ENCODE measurements around the gene PELI2.

The PELI2 gene

GRCh38 chr14:56217380-56218045 is 99.3 kb downstream of the PELI2 start:
- H3K4me3 ChIP-seq, result no peak overlapping the region
- H3K27ac ChIP-seq, result peak overlapping the region in 1 of 21 experiments; percentile 25

GRCh38 chr14:56219666-56220413 is 101.6 kb downstream of the PELI2 start:
- Histone ChIP-seq H3K4me3 (no peak overlapping the region), H3K27ac (peak overlapping the region in 1 of 21 experiments; percentile 3)

GRCh38 chr14:56221382-56222128 is 103.3 kb downstream of the PELI2 start:
- no peak overlapping the region for H3K4me3 ChIP-seq
- no peak overlapping the region for H3K27ac ChIP-seq

GRCh38 chr14:56224229-56224628 is 106.0 kb downstream of the PELI2 start:
- no peak overlapping the region for H3K4me3 ChIP-seq
- H3K27ac ChIP-seq, result no peak overlapping the region

- no peak overlapping the region for H3K27ac ChIP-seq
- H3K4me3 ChIP-seq, result no peak overlapping the region
These were observed 106.8 kb downstream of the PELI2 start for GRCh38 chr14:56224691-56225681.

- no peak overlapping the region for H3K27ac ChIP-seq
- H3K4me3 ChIP-seq, result no peak overlapping the region
These were observed 117.2 kb downstream of the PELI2 start for GRCh38 chr14:56235388-56235787.

- H3K4me3 ChIP-seq, result no peak overlapping the region
- H3K27ac ChIP-seq, result no peak overlapping the region
These were observed 119.2 kb downstream of the PELI2 start for GRCh38 chr14:56237398-56237797.

- Histone ChIP-seq H3K27ac (no peak overlapping the region), H3K4me3 (no peak overlapping the region)
These were observed 123.2 kb downstream of the PELI2 start for GRCh38 chr14:56241461-56241860.

- H3K27ac ChIP-seq, result peak overlapping the region in 1 of 21 experiments; percentile 1
These were observed 124.9 kb downstream of the PELI2 start for GRCh38 chr14:56243110-56243509.

GRCh38 chr14:56244138-56244789 is 126.1 kb downstream of the PELI2 start:
- Histone ChIP-seq H3K27ac (peak overlapping the region in 3 of 21 experiments; percentile 2 to 23 (median 20)), H3K4me3 (no peak overlapping the region)

More at GRCh38 chr14:56243110-56243509, 124.9 kb downstream of the PELI2 start:
- H3K4me3 ChIP-seq, result no peak overlapping the region

- H3K27ac ChIP-seq, result no peak overlapping the region
- no peak overlapping the region for H3K4me3 ChIP-seq
These were observed 129.4 kb downstream of the PELI2 start for GRCh38 chr14:56247495-56248200.

GRCh38 chr14:56248442-56248841 is 130.2 kb downstream of the PELI2 start:
- Histone ChIP-seq H3K4me3 (no peak overlapping the region), H3K27ac (no peak overlapping the region)

- H3K27ac ChIP-seq, result no peak overlapping the region
- H3K4me3 ChIP-seq, result no peak overlapping the region
These were observed 142.8 kb downstream of the PELI2 start for GRCh38 chr14:56261046-56261445.

GRCh38 chr14:56262530-56262929 is 144.3 kb downstream of the PELI2 start:
- no peak overlapping the region for H3K4me3 ChIP-seq
- H3K27ac ChIP-seq, result no peak overlapping the region

GRCh38 chr14:56268039-56268438 is 149.8 kb downstream of the PELI2 start:
- H3K27ac ChIP-seq, result no peak overlapping the region
- H3K4me3 ChIP-seq, result no peak overlapping the region

GRCh38 chr14:56268673-56269072 is 150.5 kb downstream of the PELI2 start:
- Histone ChIP-seq H3K27ac (no peak overlapping the region), H3K4me3 (no peak overlapping the region)

- Histone ChIP-seq H3K27ac (peak overlapping the region in 1 of 21 experiments; percentile 73), H3K4me3 (no peak overlapping the region)
These were observed 152.7 kb downstream of the PELI2 start for GRCh38 chr14:56270921-56271320.

GRCh38 chr14:56271970-56272369 is 153.8 kb downstream of the PELI2 start:
- Histone ChIP-seq H3K4me3 (no peak overlapping the region), H3K27ac (peak overlapping the region in 6 of 21 experiments; percentile 13 to 77 (median 68))
